Eye (tissue), 1 donor: Measurements from ENCODE around the gene GRWD1.
"Not testable (repeated sequence)": the region's sequence is repeated elsewhere in the genome, so short reads cannot be mapped to it uniquely, and the experiment has no call there.

ENCODE experiments used
- DNase-seq: peaks from one replicate; pipeline ENCODE4 v3.0.0-alpha.2; 2015

The GRWD1 gene

GRCh38 chr19:48480558-48481500, 35.0 kb downstream of the GRWD1 start:
- DNase-seq = peak; percentile 76

GRCh38 chr19:48481846-48482639, 36.3 kb downstream of the GRWD1 start:
- DNase-seq = no peak

GRCh38 chr19:48483301-48483700, 37.5 kb downstream of the GRWD1 start:
- no peak for DNase-seq

- no peak for DNase-seq
Measured at GRCh38 chr19:48484247-48484893, 38.6 kb downstream of the GRWD1 start.

GRCh38 chr19:48484931-48485612, 39.3 kb downstream of the GRWD1 start:
- peak; percentile 71 for DNase-seq

GRCh38 chr19:48486706-48487105, 40.9 kb downstream of the GRWD1 start:
- not testable (repeated sequence) for DNase-seq

- DNase-seq = no peak
Measured at GRCh38 chr19:48487544-48487943, 41.8 kb downstream of the GRWD1 start.

GRCh38 chr19:48487948-48488347, 42.2 kb downstream of the GRWD1 start:
- no peak for DNase-seq

GRCh38 chr19:48488478-48488877, 42.7 kb downstream of the GRWD1 start:
- DNase-seq = not testable (repeated sequence)

GRCh38 chr19:48489608-48490216, 43.9 kb downstream of the GRWD1 start:
- peak; percentile 84 for DNase-seq

- DNase-seq = peak; percentile 54
Measured at GRCh38 chr19:48490981-48491792, 45.4 kb downstream of the GRWD1 start.

- no peak for DNase-seq
Measured at GRCh38 chr19:48491793-48492123, 46.0 kb downstream of the GRWD1 start.

GRCh38 chr19:48492925-48493717, 47.3 kb downstream of the GRWD1 start:
- peak; percentile 95 for DNase-seq

- no peak for DNase-seq
Measured at GRCh38 chr19:48493718-48494401, 48.1 kb downstream of the GRWD1 start.

GRCh38 chr19:48495396-48495795, 49.6 kb downstream of the GRWD1 start:
- no peak for DNase-seq

- DNase-seq = no peak
Measured at GRCh38 chr19:48496959-48497727, 51.4 kb downstream of the GRWD1 start.

- DNase-seq = no peak
Measured at GRCh38 chr19:48497728-48498594, 52.2 kb downstream of the GRWD1 start.
